GM12875 (cell line): Measurements from ENCODE around the gene TMEM222.

Source experiments
- H3K4me3 ChIP-seq: one replicate; pipeline ENCODE4 v1.5.1; 2011; ENCODE audit warnings: low read depth, low read length, control low read depth
- TF ChIP-seq, protein P1 (sequence below): IDR thresholded peaks from 2 replicates; pipeline ENCODE4 v1.5.1; 2011; ENCODE audit warnings: low read depth, mild to moderate bottlenecking, control low read depth, inconsistent platforms, low read length, moderate library complexity, borderline replicate concordance; ENCODE audit not compliant: insufficient read depth

Gene TMEM222

DNA sequence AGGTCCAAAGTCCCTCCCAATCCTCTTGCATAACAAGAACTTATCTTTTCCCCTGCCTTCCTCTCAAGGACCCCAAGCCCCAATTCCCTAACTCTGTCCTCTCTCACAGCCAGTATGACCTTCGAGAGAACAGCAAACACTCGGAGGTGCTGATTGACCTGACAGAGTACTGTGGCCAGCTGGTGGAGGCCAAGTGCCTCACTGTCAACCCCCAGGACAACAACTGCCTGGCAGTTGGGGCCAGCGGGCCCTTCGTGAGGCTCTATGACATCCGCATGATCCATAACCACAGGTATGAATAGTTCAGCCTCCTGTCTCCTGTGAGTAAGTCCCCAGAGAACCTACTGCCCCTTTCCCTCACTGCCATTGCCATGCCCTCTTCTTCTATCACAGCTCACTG, 29.9 kb upstream of the TMEM222 start:
- no peak overlapping the region for H3K4me3 ChIP-seq
- TF ChIP-seq, protein P1, sequence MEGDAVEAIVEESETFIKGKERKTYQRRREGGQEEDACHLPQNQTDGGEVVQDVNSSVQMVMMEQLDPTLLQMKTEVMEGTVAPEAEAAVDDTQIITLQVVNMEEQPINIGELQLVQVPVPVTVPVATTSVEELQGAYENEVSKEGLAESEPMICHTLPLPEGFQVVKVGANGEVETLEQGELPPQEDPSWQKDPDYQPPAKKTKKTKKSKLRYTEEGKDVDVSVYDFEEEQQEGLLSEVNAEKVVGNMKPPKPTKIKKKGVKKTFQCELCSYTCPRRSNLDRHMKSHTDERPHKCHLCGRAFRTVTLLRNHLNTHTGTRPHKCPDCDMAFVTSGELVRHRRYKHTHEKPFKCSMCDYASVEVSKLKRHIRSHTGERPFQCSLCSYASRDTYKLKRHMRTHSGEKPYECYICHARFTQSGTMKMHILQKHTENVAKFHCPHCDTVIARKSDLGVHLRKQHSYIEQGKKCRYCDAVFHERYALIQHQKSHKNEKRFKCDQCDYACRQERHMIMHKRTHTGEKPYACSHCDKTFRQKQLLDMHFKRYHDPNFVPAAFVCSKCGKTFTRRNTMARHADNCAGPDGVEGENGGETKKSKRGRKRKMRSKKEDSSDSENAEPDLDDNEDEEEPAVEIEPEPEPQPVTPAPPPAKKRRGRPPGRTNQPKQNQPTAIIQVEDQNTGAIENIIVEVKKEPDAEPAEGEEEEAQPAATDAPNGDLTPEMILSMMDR: no peak

DNA sequence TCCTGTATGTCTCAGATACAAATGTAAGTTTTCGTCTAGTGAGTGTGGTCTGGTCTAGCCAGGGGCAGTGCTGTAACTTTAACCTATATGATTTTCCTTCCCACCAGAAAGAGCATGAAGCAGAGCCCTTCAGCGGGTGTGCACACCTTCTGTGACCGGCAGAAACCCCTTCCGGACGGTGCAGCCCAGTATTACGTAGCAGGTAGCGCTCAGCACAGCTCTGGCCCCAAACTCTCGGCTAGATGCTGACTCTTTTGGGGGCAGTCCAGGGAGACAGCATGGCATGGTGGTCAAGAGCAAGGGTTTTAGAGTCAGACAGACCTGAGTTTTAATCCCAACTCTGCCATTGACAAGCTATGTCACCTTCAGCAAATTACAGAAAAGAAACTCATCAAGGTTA, 28.0 kb upstream of the TMEM222 start:
- TF ChIP-seq, protein P1: no peak
- no peak overlapping the region for H3K4me3 ChIP-seq

DNA sequence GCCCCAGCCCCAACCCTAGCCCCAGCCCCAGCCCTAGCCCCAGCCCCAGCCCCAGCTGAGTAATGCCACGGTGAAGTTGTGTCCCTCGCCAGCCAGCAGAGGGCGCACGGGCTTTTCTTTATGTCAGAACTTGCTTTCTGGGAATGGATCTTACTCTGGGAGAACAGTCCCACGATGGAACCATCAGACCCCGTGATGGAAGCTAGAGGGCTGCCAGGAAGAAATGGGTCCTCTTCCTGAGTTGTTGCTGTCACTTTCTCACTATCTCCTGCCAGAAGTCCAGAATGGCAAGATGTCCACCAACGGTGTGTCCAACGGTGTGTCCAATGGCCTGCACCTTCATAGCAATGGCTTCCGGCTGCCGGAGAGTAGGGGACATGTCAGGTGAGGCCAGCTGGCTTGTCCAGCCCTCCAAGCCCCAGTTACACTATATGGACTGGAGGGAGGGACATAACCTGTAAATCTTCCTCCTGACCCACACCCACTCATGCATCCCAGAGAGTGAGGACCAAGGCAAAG, 25.1 kb upstream of the TMEM222 start:
- no peak overlapping the region for H3K4me3 ChIP-seq
- TF ChIP-seq, protein P1: peak; percentile 80

DNA sequence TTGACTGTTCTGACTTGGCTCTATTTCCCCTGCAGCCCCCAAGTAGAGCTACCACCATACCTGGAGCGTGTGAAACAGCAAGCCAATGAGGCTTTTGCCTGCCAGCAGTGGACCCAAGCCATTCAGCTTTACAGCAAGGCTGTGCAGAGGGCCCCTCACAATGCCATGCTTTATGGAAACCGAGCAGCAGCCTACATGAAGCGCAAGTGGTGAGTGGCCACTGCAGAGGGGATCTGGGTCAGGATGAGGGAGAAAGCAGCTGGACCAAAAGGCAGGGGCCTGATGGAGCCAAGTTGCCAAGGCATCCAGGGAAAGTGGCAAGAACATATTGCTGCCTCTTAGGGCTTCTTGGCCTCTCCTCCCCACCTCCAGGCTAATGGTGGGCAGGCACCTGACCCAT, 24.1 kb upstream of the TMEM222 start:
- TF ChIP-seq, protein P1: no peak

DNA sequence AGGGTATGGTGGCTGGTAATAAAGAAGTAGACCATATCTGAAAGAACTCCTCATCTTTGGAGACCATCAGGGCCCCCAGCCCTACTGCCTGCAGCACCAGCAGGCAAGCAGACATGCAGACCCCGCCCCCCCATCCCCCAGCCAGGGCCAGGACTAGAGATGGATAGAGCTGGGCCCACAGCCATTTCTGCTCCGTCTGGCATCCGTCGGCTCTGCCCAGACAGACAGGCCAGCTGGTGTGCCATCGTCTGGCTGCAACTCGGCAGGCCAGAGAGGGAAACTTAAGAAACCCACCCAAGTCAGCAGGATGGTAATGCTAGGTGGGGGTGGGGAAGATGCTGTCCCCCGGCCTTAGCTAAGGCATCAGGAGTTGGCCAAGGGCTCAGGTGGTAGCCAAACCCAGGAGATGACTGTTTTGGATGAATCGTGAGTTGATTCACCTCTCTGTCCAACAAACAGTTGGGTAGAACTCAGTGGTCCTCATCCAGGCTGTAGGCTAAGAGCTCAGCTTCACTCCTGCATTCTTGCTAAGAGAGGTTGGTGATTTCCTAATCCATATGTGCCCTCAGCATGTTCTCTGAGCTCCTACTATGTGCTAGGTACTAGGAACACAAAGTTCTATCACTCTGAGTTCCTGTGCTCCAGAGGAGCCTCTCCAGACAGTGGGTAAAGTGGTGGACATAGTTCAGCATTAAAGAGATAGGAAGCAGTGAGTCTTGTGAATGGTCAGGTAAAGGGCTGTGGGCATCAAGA, 23.2 kb upstream of the TMEM222 start:
- no peak overlapping the region for H3K4me3 ChIP-seq

More for the DNA sequence above, 24.1 kb upstream of the TMEM222 start:
- H3K4me3 ChIP-seq: no peak overlapping the region

DNA sequence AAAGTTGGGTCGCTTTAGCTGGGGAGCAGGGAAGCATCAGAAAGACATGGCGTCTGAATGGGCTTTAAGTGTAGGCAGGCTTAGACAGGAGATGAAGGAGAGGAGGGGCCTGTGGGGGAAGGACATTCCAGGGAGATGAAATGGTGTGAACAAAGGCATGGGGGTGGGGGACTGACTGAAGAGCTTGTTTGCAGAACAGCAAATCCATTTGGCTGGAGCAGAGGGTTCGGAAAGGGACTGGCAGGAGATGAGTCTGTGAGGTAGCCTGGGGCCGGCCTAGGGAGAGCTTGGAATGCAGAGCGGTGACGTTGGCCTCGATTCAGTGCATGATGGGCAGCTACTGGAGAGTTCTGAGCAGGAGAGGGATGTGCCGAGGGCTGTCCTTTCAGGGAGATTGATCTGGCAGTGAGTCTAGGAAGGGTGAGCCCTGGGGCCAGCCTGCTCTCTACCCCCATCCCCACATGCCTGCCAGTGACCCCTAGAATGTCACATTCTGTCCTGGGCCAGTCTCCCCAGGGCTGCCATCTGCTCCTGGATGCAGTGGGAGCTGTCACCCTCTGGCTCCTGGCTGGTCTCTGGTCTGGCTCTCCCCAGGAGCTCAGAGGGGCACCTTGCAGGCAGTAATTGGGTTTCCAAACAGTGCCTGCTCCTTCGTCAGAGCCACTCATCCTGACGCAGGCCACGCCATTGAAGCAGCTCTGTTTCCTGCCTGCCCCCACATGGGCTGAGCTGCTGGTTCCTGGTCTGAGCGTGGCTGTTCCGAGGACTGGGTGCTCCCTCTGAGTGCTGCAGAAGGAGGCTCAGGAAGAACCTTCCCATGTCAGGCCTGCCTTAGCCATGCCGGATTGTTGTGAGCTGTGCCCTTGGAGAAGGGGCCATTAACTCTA, 22.3 kb upstream of the TMEM222 start:
- TF ChIP-seq, protein P1: no peak
- no peak overlapping the region for H3K4me3 ChIP-seq

More for the DNA sequence above, 23.2 kb upstream of the TMEM222 start:
- TF ChIP-seq, protein P1: no peak
